Measurements from ENCODE around the gene TACSTD2.
"Not testable (repeated sequence)": the region's sequence is repeated elsewhere in the genome, so short reads cannot be mapped to it uniquely, and the experiment has no call there.

Gene TACSTD2

GRCh38 chr1:58576727-58577653 lies at the start of gene TACSTD2:
Gene TACSTD2 (minus strand): TSS chr1:58577252. CDS start chr1:58577156, 96 bp downstream.
- DNase-seq: no peak

GRCh38 chr1:58626293-58626692 lies 49.2 kb upstream of the TACSTD2 start:
- DNase-seq: no peak

- DNase-seq: not testable (repeated sequence)
These were observed 46.2 kb upstream of the TACSTD2 start for GRCh38 chr1:58623259-58623658.

- DNase-seq: no peak
These were observed 45.5 kb upstream of the TACSTD2 start for GRCh38 chr1:58622571-58622970.

- DNase-seq: no peak
These were observed 44.3 kb upstream of the TACSTD2 start for GRCh38 chr1:58621391-58621790.

GRCh38 chr1:58620926-58621325 lies 43.9 kb upstream of the TACSTD2 start:
- DNase-seq: no peak

GRCh38 chr1:58620259-58620658 lies 43.2 kb upstream of the TACSTD2 start:
- no peak for DNase-seq

- no peak for DNase-seq
These were observed 42.4 kb upstream of the TACSTD2 start for GRCh38 chr1:58619286-58620054.

GRCh38 chr1:58618303-58618702 lies 41.3 kb upstream of the TACSTD2 start:
- DNase-seq: no peak

GRCh38 chr1:58611861-58612385 lies 34.9 kb upstream of the TACSTD2 start:
- DNase-seq: no peak

GRCh38 chr1:58608945-58609344 lies 31.9 kb upstream of the TACSTD2 start:
- DNase-seq: no peak

- DNase-seq: no peak
These were observed 31.2 kb upstream of the TACSTD2 start for GRCh38 chr1:58608297-58608696.

- no peak for DNase-seq
These were observed 30.3 kb upstream of the TACSTD2 start for GRCh38 chr1:58607391-58607790.

GRCh38 chr1:58601921-58602320 lies 24.9 kb upstream of the TACSTD2 start:
- not testable (repeated sequence) for DNase-seq

GRCh38 chr1:58597996-58598395 lies 20.9 kb upstream of the TACSTD2 start:
- no peak for DNase-seq

- DNase-seq: no peak
These were observed 20.0 kb upstream of the TACSTD2 start for GRCh38 chr1:58597076-58597475.

- DNase-seq: no peak
These were observed 19.6 kb upstream of the TACSTD2 start for GRCh38 chr1:58596631-58597052.

- DNase-seq: no peak
These were observed 17.5 kb upstream of the TACSTD2 start for GRCh38 chr1:58594546-58594945.

GRCh38 chr1:58592522-58593134 lies 15.6 kb upstream of the TACSTD2 start:
- DNase-seq: no peak

- no peak for DNase-seq
These were observed 14.8 kb upstream of the TACSTD2 start for GRCh38 chr1:58591806-58592205.

GRCh38 chr1:58590019-58590418 lies 13.0 kb upstream of the TACSTD2 start:
- no peak for DNase-seq

- no peak for DNase-seq
These were observed 11.3 kb upstream of the TACSTD2 start for GRCh38 chr1:58588396-58588795.

GRCh38 chr1:58587667-58588066 lies 10.6 kb upstream of the TACSTD2 start:
- DNase-seq: no peak

Measured in stimulated activated CD8-positive, alpha-beta memory T cell treated with anti-CD3 and anti-CD28 coated beads, Interleukin-4, amount 100 ng/mL, for 48 hours (primary cell).